Measurements from ENCODE around the gene PIGM. TPM values are rescaled to one million over a fixed set of nuclear protein-coding genes. Genes with fewer than 3 reads are reported as not detected.

The PIGM gene
- total RNA-seq, 1 donor from 2014 or later, result 12.2 TPM

DNA sequence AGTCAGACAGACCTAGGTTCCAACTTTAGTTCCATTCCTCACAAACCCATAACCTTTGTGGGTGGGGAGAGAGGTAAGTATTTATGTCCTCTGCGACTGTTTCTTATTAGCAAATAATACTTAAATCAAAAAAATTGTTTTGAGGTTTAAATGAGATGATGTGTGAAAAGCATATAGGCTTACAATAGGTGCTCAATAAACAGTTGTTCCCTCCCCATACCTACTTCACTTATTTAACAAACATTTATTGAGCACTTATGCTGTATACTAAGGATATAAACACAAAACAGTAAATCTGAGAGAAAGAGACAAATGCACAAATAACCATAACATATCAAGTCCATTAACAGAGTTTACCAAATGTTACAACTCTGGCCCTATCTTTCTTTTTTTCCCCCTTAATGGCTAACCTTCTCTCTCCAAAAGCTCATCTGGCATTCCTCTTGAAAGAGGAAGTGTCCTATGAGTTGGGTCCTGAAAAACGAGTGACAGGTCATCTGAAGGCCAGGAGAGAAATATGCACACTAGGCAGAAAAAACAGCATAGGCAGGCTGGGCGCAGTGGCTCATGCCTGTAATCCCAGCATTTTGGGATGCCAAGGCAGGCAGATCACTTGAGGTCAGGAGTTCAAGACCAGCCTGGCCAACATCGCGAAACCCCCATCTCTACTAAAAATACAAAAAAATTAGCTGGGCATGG lies 10.3 kb downstream of the PIGM start:
- no peak for DNase-seq (ENCODE audit: low spot score, unreplicated experiment)
- no peaks in the 10 kb centered on the region for H3K9me3 Mint-ChIP-seq (ENCODE audit: low read depth)
- TF ChIP-seq CTCF (IDR thresholded peaks at IDR 0.05; ENCODE audit: unreplicated experiment), result no peak
- H3K27ac Mint-ChIP-seq, result no peak overlapping the region
- H3K36me3 Mint-ChIP-seq (ENCODE audit: insufficient read depth), result no peaks in the 10 kb centered on the region
- H3K4me3 Mint-ChIP-seq (ENCODE audit: low read depth), result no peak overlapping the region
- H3K27me3 Mint-ChIP-seq, result peaks cover 25% of the 10 kb centered on the region
- peaks cover 2% of the 10 kb centered on the region for H3K4me1 Mint-ChIP-seq (ENCODE audit: low read depth)

GRCh38 chr1:160020196-160020595 lies 11.6 kb downstream of the PIGM start:
- no peak overlapping the region for H3K4me3 Mint-ChIP-seq (ENCODE audit: low read depth)
- TF ChIP-seq CTCF (IDR thresholded peaks at IDR 0.05; ENCODE audit: unreplicated experiment), result no peak
- H3K27ac Mint-ChIP-seq, result no peak overlapping the region
- H3K27me3 Mint-ChIP-seq, result peaks cover 25% of the 10 kb centered on the region
- no peaks in the 10 kb centered on the region for H3K36me3 Mint-ChIP-seq (ENCODE audit: insufficient read depth)
- no peaks in the 10 kb centered on the region for H3K9me3 Mint-ChIP-seq (ENCODE audit: low read depth)
- peaks cover 2% of the 10 kb centered on the region for H3K4me1 Mint-ChIP-seq (ENCODE audit: low read depth)
- DNase-seq (ENCODE audit: low spot score, unreplicated experiment), result no peak

DNA sequence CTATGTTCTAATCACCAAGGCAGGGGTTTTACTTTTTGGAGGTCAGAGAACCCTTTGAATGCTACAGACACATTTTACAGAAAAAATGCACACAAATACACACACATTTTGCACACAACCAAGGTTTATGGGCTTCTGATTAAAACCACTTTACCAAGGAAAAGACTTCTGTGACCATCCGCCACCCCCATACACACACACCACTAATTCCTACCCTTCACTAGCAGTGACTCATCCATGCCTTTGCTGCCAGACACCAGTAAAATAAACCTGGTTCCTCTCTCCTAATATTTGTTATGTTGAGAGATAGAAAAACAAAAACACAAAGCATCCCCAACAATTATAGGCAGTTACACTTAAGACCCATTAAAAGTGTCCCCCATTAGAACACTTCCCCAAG lies 12.9 kb downstream of the PIGM start:
- no peaks in the 10 kb centered on the region for H3K9me3 Mint-ChIP-seq (ENCODE audit: low read depth)
- H3K4me1 Mint-ChIP-seq (ENCODE audit: low read depth), result peaks cover 1% of the 10 kb centered on the region
- no peaks in the 10 kb centered on the region for H3K36me3 Mint-ChIP-seq (ENCODE audit: insufficient read depth)
- H3K27ac Mint-ChIP-seq, result no peak overlapping the region
- DNase-seq (ENCODE audit: low spot score, unreplicated experiment), result no peak
- no peak overlapping the region for H3K4me3 Mint-ChIP-seq (ENCODE audit: low read depth)
- TF ChIP-seq CTCF (IDR thresholded peaks at IDR 0.05; ENCODE audit: unreplicated experiment), result no peak
- H3K27me3 Mint-ChIP-seq, result peaks cover 25% of the 10 kb centered on the region

DNA sequence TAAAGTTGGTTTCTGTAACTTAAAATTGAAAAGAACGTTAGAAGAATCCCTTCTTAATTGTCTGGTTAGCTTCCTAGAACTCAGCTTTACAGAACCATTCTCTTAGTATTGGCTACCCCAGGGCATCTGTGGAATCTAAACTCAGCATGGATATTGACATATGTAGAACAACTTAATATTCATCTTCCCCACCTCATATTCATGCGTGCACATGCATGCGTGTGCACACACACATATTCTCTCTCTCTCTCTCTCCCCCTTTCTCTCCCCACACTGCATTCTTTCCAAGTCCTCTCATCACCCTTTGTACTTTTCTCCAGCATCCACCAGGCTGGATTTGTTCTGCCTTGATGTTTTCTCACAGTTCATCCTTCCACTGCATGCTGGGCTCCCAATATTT lies 13.4 kb downstream of the PIGM start:
- no peaks in the 10 kb centered on the region for H3K36me3 Mint-ChIP-seq (ENCODE audit: insufficient read depth)
- H3K4me3 Mint-ChIP-seq (ENCODE audit: low read depth), result no peak overlapping the region
- H3K9me3 Mint-ChIP-seq (ENCODE audit: low read depth), result no peaks in the 10 kb centered on the region
- peaks cover 7% of the 10 kb centered on the region for H3K4me1 Mint-ChIP-seq (ENCODE audit: low read depth)
- H3K27me3 Mint-ChIP-seq, result peaks cover 20% of the 10 kb centered on the region
- TF ChIP-seq CTCF (IDR thresholded peaks at IDR 0.05; ENCODE audit: unreplicated experiment), result no peak
- no peak for DNase-seq (ENCODE audit: low spot score, unreplicated experiment)
- no peak overlapping the region for H3K27ac Mint-ChIP-seq

DNA sequence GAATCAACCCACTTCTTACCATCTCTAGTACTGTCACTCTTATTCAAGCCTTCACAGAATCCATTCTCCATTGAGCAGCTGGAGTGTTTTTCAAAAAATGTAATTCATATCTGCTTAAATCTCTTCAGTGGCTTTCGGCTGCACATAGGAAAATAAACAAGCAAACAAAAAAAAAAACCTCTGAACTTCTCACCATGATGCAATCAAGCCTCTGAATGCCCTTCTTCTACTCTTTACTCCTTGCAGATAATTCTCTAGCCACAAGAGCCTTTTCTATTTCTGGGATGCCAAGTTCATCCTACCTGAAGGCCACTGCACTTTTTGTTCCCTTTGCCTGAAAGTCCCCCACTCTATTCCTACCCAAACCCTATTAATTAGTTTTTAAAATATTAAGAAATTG lies 14.2 kb downstream of the PIGM start:
- peaks cover 7% of the 10 kb centered on the region for H3K4me1 Mint-ChIP-seq (ENCODE audit: low read depth)
- DNase-seq (ENCODE audit: low spot score, unreplicated experiment), result no peak
- no peak for TF ChIP-seq CTCF (IDR thresholded peaks at IDR 0.05; ENCODE audit: unreplicated experiment)
- no peak overlapping the region for H3K4me3 Mint-ChIP-seq (ENCODE audit: low read depth)
- H3K9me3 Mint-ChIP-seq (ENCODE audit: low read depth), result no peaks in the 10 kb centered on the region
- H3K27me3 Mint-ChIP-seq, result peaks cover 20% of the 10 kb centered on the region
- no peak overlapping the region for H3K27ac Mint-ChIP-seq
- H3K36me3 Mint-ChIP-seq (ENCODE audit: insufficient read depth), result no peaks in the 10 kb centered on the region
